K562 (cell line): ENCODE data around the gene KMT2E. TPM values are rescaled to one million over a fixed set of nuclear protein-coding genes. Genes with fewer than 3 reads are reported as not detected.

ENCODE experiments used
- CEBPB ChIP-seq: fragments of 450-650 bp; IDR thresholded peaks from 2 replicates; pipeline ENCODE4 v1.6.1; 2016; ENCODE audit warnings: missing genetic modification characterization, missing compliant biosample characterization
- CUX1 ChIP-seq: fragments of 200-800 bp; sonication (Bioruptor generic); IDR thresholded peaks from 2 replicates; pipeline ENCODE4 v1.6.1; 2016; ENCODE audit warnings: missing genetic modification characterization, missing compliant biosample characterization
- EGR1 ChIP-seq: fragments of 450-650 bp; conservative IDR thresholded peaks from 2 replicates; pipeline ENCODE4 v1.6.1; 2017; ENCODE audit warnings: mild to moderate bottlenecking
- FOXK2 ChIP-seq, 2 experiments: fragments of 450-650 bp; IDR thresholded peaks in 1 of 2; conservative IDR thresholded peaks in 1 of 2; 2 replicates each; pipeline ENCODE4 v1.6.1; 2016; ENCODE audit warnings: low read depth in 2 of 2, mild to moderate bottlenecking in 1 of 2
- FOXP1 ChIP-seq: sonication (generic); formaldehyde crosslinking; IDR thresholded peaks from 2 replicates; pipeline ENCODE4 v1.8.0; 2022; ENCODE audit warnings: mild to moderate bottlenecking, missing genetic modification reagents
- ILK ChIP-seq: fragments of 450-650 bp; IDR thresholded peaks from 2 replicates; pipeline ENCODE4 v1.6.1; 2016; ENCODE audit warnings: missing genetic modification characterization, low read depth, mild to moderate bottlenecking, missing compliant biosample characterization, moderate library complexity, borderline replicate concordance
- MEIS2 ChIP-seq: fragments of 450-650 bp; IDR thresholded peaks from 2 replicates; pipeline ENCODE4 v1.6.1; 2014; ENCODE audit warnings: mild to moderate bottlenecking; ENCODE audit not compliant: partially characterized antibody
- NCOA2 ChIP-seq, 2 experiments: fragments of 450-650 bp; IDR thresholded peaks; 2 replicates each; pipeline ENCODE4 v1.6.1; 2018; ENCODE audit warnings: mild to moderate bottlenecking in 2 of 2, moderate library complexity in 1 of 2; ENCODE audit not compliant: partially characterized antibody in 2 of 2
- NFE2L1 ChIP-seq: fragments of 450-650 bp; IDR thresholded peaks from 2 replicates; pipeline ENCODE4 v1.6.1; 2016; ENCODE audit warnings: missing genetic modification characterization, low read depth, mild to moderate bottlenecking, missing compliant biosample characterization, moderate library complexity, borderline replicate concordance
- POU5F1 ChIP-seq: fragments of 150-350 bp; IDR thresholded peaks from 2 replicates; pipeline ENCODE4 v1.6.1; 2014; ENCODE audit warnings: borderline replicate concordance, low read length, low read depth, mild to moderate bottlenecking; ENCODE audit not compliant: partially characterized antibody
- RAD21 ChIP-seq, 2 experiments: fragments of 250-450 bp in 1 of 2; fragments of 450-650 bp in 1 of 2; sonication (Bioruptor Pico) in 1 of 2; formaldehyde crosslinking in 1 of 2; IDR thresholded peaks in 1 of 2; conservative IDR thresholded peaks in 1 of 2; 2 replicates each; pipeline versions ENCODE4 v1.4.0 to v1.8.0; 2020 to 2022; ENCODE audit warnings: mild to moderate bottlenecking in 2 of 2, moderate library complexity in 1 of 2
- RAD51 ChIP-seq: fragments of 450-650 bp; IDR thresholded peaks from 2 replicates; pipeline ENCODE4 v1.7.1; 2016; ENCODE audit warnings: low read depth, mild to moderate bottlenecking, borderline replicate concordance
- SP2 ChIP-seq: IDR thresholded peaks from 2 replicates; pipeline ENCODE4 v1.6.1; 2011; ENCODE audit warnings: mild to moderate bottlenecking, low read depth, low read length, moderate library complexity; ENCODE audit not compliant: poor library complexity, severe bottlenecking; ENCODE audit errors: extremely low read depth
- TCFL5 ChIP-seq: fragments of 250-450 bp; sonication (Bioruptor Pico); conservative IDR thresholded peaks from 2 replicates; pipeline ENCODE4 v1.6.1; 2021; ENCODE audit warnings: mild to moderate bottlenecking, moderate library complexity, matching md5 sums
- TEAD1 ChIP-seq, 2 experiments: fragments of 450-650 bp in 1 of 2; sonication (generic) in 1 of 2; formaldehyde crosslinking; IDR thresholded peaks; 2 replicates each; pipeline versions ENCODE4 v1.4.0 to v1.8.0; 2020 to 2022; ENCODE audit warnings: mild to moderate bottlenecking in 2 of 2, missing genetic modification reagents in 1 of 2
- ZNF436 ChIP-seq: fragments of 250-450, 450-650 bp; sonication (Bioruptor Pico); formaldehyde crosslinking; IDR thresholded peaks from 2 replicates; pipeline ENCODE4 v1.7.0; 2020; ENCODE audit warnings: mild to moderate bottlenecking
- polyA plus RNA-seq, 8 experiments: library from polyadenylated mRNA; depleted of rRNA in 4 of 8; stranded (reverse) in 5 of 8; unstranded in 3 of 8; fragments of >200 nt; fragmentation: Nextera tagmentation in 2 of 8; fragmentation: Illumina TruSeq in 1 of 8; extraction: Ambion mirVana in 2 of 8; extraction: Trizol in 1 of 8; gene quantifications; 2 replicates each; pipeline versions ENCODE4 v1.2.1 to v1.2.3, GENCODE V29; 2011 to 2014; ENCODE audit warnings: inconsistent platforms in 1 of 8, missing spikeins in 1 of 8
- total RNA-seq, 7 experiments: library from RNA; depleted of rRNA in 6 of 7; stranded (reverse); fragments of >200 nt in 6 of 7; fragmentation: Illumina TruSeq in 2 of 7; extraction: Trizol in 2 of 7; gene quantifications; 2 replicates each; pipeline versions ENCODE4 v1.2.1 to v1.2.3, GENCODE V29; 2011 to 2021; ENCODE audit warnings: low replicate concordance in 1 of 7
- TF ChIP-seq, protein P1 (sequence below): fragments of 250-450 bp; sonication (Bioruptor Pico); IDR thresholded peaks from 2 replicates; pipeline ENCODE4 v1.8.0; 2022; ENCODE audit warnings: inconsistent platforms
- TF ChIP-seq, protein P2 (sequence below): sonication (generic); formaldehyde crosslinking; IDR thresholded peaks from 2 replicates; pipeline ENCODE4 v1.4.0; 2020; ENCODE audit warnings: mild to moderate bottlenecking, missing genetic modification reagents

KMT2E gene
- total and polyA plus RNA-seq, 9 of the 15 experiments (the other 6 are each of a cell fraction or from before 2014, with no cell fraction given) = 8.9 to 55.3 (median 38.1) TPM

- TF ChIP-seq NFE2L1 (tag) (no peak), POU5F1 (no peak), CUX1 (CRISPR knock-in tag) (peak; percentile 55; the same call in 1 of the 2 replicates), FOXK2 (conservative IDR thresholded peaks at IDR 0.05 in 1 of 2, IDR thresholded peaks at IDR 0.05 in 1 of 2; ENCODE audit: low read depth in 2 of 2) (no peak), RAD51 (peak; percentile 17; the same call in 1 of the 2 replicates), ZNF436 (CRISPR knock-in tag) (no peak), TEAD1 (CRISPR knock-in tag; IDR thresholded peaks at IDR 0.05) (no peak), RAD21 (CRISPR knock-in tag; conservative IDR thresholded peaks at IDR 0.05 in 1 of 2, IDR thresholded peaks at IDR 0.05 in 1 of 2) (no peak), FOXP1 (CRISPR knock-in tag) (no peak), TCFL5 (CRISPR knock-in tag) (no peak), ILK (no peak), MEIS2 (no peak), SP2 (no peak), EGR1 (peak; percentile 97), NCOA2 (IDR thresholded peaks at IDR 0.05; ENCODE audit: partially characterized antibody in 2 of 2) (no peak), CEBPB (tag) (no peak)
- TF ChIP-seq, protein P1, sequence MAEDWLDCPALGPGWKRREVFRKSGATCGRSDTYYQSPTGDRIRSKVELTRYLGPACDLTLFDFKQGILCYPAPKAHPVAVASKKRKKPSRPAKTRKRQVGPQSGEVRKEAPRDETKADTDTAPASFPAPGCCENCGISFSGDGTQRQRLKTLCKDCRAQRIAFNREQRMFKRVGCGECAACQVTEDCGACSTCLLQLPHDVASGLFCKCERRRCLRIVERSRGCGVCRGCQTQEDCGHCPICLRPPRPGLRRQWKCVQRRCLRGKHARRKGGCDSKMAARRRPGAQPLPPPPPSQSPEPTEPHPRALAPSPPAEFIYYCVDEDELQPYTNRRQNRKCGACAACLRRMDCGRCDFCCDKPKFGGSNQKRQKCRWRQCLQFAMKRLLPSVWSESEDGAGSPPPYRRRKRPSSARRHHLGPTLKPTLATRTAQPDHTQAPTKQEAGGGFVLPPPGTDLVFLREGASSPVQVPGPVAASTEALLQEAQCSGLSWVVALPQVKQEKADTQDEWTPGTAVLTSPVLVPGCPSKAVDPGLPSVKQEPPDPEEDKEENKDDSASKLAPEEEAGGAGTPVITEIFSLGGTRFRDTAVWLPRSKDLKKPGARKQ (CRISPR knock-in tag) = no peak
- TF ChIP-seq, protein P2, sequence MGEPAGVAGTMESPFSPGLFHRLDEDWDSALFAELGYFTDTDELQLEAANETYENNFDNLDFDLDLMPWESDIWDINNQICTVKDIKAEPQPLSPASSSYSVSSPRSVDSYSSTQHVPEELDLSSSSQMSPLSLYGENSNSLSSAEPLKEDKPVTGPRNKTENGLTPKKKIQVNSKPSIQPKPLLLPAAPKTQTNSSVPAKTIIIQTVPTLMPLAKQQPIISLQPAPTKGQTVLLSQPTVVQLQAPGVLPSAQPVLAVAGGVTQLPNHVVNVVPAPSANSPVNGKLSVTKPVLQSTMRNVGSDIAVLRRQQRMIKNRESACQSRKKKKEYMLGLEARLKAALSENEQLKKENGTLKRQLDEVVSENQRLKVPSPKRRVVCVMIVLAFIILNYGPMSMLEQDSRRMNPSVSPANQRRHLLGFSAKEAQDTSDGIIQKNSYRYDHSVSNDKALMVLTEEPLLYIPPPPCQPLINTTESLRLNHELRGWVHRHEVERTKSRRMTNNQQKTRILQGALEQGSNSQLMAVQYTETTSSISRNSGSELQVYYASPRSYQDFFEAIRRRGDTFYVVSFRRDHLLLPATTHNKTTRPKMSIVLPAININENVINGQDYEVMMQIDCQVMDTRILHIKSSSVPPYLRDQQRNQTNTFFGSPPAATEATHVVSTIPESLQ (CRISPR knock-in tag) = no peak
Observed at GRCh38 chr7:105131033-105131656, 117.1 kb downstream of the KMT2E start (continued).
